ENCODE measurements around the gene DTYMK.

DNA sequence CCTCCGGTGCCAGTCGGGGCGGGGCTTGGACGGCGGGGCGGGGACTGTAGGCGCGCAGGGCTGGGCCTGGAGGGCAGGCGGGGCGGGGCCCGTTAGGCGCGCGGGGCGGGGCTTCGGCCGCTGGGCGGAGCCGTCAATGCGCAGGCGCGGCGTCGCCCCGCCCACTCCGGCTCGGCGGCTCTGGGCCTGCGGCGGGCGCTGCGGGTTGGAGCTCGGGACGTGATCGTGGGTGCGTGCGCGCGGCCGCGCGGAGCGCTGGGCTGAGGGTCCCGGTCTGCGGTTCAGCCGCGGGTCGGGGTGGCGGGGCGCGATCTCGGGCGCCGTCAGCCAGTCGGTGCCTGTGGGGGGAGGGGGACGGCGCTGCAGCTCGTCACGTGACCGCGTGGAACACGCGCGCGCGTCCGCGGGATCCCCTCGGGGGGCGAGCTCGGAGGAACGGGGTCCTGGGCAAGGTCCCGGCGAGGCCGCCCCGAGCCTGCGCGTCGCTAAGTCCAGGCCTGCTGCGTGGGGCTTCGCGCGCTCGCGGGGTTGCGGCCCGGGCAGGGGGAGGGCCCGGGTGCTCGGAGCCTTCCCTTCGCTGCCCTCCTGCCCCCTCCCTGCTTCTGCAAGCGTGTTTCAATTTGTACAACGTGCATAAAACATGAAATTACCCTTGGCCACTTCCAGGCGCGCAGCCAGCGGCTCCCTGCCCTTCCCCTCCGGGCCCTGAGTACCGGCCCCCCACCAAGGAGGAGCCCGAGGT lies 48.0 kb upstream of the DTYMK start, which contains the start of gene D2HGDH:
- peak; percentile 49 for TF ChIP-seq POLR2A (IDR thresholded peaks at IDR 0.05; ENCODE audit: low read length)
- TF ChIP-seq GATA1 (IDR thresholded peaks at IDR 0.05; ENCODE audit: low read depth, low read length), result no peak
